GM15510 (cell line): ENCODE results near the gene CELF4.

Experiments
- POLR2A ChIP-seq: IDR thresholded peaks from 3 replicates; pipeline ENCODE4 v1.6.1; 2011; ENCODE audit warnings: borderline replicate concordance; ENCODE audit not compliant: insufficient read length; ENCODE audit errors: extremely low read depth

The CELF4 gene

DNA sequence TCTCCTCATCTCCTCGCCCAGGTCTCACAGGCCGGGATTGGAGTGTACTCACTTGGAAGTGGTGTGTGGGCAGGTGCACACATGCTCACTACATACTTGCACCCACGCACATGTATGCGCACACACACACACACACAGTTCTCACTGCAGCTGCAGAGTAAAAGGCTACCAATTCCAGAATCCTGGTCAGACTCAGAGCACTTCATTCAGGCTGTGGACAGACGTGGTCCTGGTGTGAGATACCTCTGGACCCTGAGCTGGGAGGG, 19.4 kb downstream of the CELF4 start:
- TF ChIP-seq POLR2A: no peak

- TF ChIP-seq POLR2A: no peak
Observed at GRCh38 chr18:37545461-37546271, 19.9 kb downstream of the CELF4 start.

GRCh38 chr18:37544713-37545112, 20.9 kb downstream of the CELF4 start:
- TF ChIP-seq POLR2A: no peak

DNA sequence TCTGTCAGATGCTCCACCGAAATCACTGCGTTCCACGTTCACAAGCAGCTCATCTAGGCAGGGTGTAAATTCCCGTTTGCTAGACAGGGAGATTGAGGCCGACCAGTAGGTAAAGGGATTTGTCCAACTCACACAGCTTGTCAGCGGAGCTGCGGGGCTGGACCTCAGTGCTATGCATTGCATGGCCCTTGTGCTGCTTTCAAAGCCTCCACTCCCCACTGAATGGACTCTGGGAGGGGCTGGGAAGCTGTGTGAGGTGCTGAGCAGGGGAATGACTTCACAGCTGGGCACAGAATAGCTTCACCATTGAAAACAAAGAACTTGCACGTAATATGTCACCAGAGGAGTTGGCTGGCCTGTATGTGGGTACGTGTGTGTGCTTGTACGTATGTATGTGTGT, 21.4 kb downstream of the CELF4 start:
- TF ChIP-seq POLR2A: no peak

DNA sequence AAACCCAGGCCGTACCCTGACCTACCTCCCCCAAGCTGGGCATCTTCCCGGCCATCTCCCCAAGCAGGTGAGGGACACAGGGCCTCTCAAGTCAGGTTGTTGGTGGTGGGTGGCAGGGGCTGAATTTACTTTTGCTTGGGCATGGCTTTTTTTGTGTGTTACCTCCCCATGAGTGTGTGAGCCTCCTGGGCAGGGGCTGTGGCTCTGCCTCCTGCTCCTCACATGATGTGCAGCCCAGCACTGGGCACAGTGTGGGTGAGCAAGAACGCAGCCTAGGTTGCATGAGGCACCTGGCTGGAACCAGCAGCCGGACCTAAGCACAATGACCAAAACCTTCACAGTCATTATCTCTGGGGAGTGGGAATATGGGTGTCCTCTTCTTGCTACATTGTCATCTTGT, 22.3 kb downstream of the CELF4 start:
- no peak for TF ChIP-seq POLR2A

DNA sequence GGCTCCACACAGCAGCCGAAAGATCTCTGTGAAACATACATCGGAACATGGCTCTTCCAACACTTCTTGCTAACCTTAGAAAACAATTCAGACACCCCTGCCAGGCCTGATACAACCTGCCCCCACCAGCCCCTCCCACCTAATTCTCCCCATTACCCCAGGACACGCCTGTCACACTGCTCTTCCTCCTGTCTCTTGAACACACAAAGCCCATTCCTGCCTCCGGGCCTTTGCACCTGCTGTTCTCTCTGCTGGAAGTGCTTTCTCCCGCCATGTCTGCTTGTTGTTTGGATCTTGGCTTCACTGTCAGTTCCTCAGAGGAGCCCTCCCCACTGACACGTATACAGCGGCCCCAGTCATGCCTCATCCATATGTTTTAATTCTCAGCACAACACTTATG, 24.1 kb downstream of the CELF4 start:
- TF ChIP-seq POLR2A: no peak

- TF ChIP-seq POLR2A: no peak
Observed at GRCh38 chr18:37540424-37541138, 25.0 kb downstream of the CELF4 start.

DNA sequence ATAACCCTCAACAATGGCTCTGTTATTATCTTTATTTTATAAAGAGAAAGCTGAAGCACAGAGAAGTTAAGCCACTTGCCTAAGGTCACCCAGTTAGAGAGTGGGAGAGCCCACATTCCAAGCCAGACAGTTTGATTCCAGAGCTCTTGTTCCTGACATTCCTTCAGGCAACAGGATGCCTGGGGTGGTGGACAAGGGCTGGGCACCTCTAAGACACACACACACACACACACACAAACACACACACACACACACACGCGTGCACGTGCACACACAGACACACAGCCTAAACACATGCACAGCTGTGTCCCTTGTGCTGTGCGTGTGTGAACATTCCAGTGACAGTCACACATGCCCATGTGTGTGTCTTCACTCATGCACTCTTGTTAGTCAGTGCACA, 26.4 kb downstream of the CELF4 start:
- TF ChIP-seq POLR2A: no peak

GRCh38 chr18:37538526-37539205, 26.9 kb downstream of the CELF4 start:
- TF ChIP-seq POLR2A: no peak

- TF ChIP-seq POLR2A: no peak
Observed at GRCh38 chr18:37537868-37538525, 27.6 kb downstream of the CELF4 start.

- TF ChIP-seq POLR2A: no peak
Observed at GRCh38 chr18:37536656-37537055, 28.9 kb downstream of the CELF4 start.

DNA sequence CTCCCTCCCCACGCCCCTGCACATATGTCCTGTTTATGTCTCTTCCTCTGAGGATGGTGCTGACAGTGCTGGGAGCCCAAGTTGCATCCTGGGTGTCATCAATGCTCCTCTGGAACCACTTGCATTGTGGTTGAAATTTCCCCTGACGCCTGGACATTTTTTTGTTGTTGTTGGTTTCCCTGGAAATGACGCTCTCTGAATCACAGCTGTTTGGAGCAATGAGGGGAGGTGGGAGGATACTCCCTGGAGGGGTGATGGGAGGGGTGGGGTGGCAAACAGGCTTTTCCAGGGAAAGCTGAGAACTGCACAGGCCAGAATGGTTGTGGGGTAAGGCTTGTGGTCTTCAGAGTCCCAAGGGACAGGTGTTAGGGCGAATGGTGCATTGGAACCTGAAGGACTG, 29.6 kb downstream of the CELF4 start:
- no peak for TF ChIP-seq POLR2A

DNA sequence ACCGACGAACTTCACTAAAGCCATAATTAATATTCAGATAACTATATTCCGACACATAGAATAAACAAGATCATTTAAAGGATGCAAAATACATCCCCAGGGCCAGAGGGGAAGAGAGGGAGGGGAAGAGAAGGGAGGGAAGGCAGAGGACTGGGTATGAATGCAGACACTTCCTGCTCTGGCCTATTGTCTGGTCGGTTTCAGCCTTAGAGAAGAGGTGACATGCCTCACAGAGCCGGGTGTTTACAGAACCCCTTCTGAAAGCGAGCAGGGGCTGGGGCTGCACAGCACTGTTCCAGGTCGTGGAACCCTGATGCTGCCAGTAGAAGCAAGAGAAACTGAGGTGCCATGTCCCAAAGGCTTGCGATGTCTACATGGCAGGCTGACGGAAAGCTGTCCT, 31.0 kb downstream of the CELF4 start:
- TF ChIP-seq POLR2A: no peak

DNA sequence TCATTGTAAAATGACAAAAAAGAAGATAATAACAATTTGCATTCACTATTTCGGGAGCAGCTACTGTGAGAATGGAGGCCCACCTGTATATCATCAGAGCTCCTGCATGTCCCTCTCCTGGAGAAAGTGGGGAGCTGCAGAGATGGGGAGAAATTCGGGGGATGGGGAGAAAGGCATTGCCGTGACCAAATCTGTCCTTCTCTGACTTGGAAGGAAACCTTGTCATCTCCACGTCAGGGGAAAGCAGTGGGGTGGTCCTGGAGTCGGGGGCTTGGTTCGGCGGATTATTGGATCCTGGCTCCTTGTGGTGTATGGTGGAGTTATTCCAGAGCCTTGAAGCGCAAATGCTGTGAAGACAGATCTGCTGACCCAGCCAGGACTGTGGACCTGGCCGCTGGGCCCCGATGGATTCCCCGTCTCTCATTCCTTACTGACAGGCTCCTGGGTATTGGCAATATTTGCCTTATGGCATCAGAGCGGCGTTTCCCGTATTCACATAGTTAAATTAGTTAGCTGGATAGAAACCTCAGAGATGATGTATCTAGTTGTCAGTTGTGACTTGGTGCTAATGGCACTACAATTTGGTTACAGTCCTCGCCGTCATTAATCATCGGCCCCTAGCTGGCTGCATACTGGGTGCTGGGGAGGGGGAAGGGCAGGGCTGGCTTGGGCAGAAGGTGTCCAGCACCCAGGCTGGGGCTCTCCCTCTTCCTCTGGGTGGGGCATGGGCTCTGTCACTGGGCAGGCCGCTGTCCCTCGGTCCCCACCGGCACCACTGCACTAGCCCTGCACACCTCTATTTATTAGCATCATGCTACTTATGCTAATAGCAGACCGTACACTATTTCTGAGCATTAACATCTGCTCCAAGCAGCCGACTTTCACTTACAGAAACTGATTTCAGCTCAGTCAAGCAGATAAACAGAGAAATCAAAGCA, 31.7 kb downstream of the CELF4 start:
- TF ChIP-seq POLR2A: no peak
